GM12801 (cell line): ENCODE results near the gene DENND1B.

Experiments used
- TF ChIP-seq, protein P1 (sequence below): IDR thresholded peaks from one replicate; pipeline ENCODE4 v1.5.1; 2011; ENCODE audit warnings: control low read depth; ENCODE audit not compliant: insufficient read length; ENCODE audit errors: extremely low read depth

Gene DENND1B, protein sequence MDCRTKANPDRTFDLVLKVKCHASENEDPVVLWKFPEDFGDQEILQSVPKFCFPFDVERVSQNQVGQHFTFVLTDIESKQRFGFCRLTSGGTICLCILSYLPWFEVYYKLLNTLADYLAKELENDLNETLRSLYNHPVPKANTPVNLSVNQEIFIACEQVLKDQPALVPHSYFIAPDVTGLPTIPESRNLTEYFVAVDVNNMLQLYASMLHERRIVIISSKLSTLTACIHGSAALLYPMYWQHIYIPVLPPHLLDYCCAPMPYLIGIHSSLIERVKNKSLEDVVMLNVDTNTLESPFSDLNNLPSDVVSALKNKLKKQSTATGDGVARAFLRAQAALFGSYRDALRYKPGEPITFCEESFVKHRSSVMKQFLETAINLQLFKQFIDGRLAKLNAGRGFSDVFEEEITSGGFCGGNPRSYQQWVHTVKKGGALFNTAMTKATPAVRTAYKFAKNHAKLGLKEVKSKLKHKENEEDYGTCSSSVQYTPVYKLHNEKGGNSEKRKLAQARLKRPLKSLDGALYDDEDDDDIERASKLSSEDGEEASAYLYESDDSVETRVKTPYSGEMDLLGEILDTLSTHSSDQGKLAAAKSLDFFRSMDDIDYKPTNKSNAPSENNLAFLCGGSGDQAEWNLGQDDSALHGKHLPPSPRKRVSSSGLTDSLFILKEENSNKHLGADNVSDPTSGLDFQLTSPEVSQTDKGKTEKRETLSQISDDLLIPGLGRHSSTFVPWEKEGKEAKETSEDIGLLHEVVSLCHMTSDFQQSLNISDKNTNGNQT

DNA sequence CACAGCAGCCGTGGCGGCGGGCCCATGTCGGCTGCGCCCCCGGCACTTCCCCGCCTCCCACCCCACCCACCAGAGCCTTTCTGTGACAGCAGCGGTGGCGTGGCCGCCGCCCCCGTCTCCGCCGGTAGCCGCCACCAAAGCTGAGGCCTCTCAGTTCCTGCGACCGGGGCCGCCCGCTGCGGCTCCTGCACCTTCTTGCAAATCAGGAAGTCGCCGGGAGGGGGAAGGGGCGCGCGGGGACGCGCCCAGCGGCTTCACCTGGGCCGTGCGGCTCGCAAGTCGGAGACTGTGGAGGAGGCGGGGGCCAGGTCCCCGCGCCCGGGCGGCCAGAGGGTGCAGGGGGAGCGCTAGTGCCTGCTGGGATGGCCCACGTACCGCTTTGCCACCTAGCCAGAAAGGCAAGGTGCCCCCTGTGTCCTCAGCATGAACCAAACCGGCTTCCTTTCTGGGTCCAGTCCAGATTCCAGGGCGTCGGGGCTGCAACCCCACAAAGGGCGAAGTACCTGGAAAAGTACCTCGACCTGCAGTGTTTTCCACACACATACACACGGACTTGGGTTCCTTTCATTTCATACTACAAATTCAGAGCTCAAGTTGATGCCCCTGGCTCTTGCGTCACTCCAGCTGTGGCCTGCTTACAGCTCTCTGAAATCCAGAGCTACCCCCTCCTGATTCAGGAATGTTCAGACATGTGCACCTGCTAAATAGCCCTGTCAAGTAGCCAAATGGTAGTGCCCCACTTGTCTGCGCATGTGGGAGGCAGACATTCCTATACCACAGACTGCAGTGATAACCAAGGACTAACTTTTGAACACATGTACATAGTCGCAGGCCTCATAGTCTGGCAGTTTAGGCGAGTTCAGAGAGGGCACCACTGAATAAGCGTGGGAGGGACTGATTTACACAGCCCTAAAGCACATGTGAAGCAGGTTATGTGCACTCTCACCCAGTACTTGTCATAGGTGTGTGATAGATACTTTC lies at the start of gene DENND1B:
Gene DENND1B (minus strand): TSS at position 199 of the 981 bp plus-strand sequence. CDS start 325 bp downstream, outside the sequence.
- TF ChIP-seq, protein P1, sequence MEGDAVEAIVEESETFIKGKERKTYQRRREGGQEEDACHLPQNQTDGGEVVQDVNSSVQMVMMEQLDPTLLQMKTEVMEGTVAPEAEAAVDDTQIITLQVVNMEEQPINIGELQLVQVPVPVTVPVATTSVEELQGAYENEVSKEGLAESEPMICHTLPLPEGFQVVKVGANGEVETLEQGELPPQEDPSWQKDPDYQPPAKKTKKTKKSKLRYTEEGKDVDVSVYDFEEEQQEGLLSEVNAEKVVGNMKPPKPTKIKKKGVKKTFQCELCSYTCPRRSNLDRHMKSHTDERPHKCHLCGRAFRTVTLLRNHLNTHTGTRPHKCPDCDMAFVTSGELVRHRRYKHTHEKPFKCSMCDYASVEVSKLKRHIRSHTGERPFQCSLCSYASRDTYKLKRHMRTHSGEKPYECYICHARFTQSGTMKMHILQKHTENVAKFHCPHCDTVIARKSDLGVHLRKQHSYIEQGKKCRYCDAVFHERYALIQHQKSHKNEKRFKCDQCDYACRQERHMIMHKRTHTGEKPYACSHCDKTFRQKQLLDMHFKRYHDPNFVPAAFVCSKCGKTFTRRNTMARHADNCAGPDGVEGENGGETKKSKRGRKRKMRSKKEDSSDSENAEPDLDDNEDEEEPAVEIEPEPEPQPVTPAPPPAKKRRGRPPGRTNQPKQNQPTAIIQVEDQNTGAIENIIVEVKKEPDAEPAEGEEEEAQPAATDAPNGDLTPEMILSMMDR, result no peak

DNA sequence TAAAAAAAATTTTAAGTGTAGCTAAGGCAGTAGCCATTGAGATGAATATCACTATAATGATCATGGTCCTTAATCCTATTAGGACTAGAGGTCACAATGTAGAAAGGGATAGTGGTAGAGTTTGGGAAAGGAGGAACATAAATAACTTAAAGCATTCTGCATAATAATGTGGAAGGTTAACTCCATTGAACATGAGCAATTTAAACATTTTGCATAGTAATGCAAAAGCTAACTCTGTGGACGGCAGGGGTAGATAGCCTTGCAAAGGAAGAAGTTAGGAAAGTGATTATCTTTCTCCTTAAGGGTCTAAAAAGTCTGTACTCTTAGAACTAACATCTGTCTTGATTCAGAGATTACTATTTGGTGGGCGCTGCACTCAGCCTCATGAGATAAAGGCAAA lies 39.0 kb upstream of the DENND1B start:
- TF ChIP-seq, protein P1, result no peak

DNA sequence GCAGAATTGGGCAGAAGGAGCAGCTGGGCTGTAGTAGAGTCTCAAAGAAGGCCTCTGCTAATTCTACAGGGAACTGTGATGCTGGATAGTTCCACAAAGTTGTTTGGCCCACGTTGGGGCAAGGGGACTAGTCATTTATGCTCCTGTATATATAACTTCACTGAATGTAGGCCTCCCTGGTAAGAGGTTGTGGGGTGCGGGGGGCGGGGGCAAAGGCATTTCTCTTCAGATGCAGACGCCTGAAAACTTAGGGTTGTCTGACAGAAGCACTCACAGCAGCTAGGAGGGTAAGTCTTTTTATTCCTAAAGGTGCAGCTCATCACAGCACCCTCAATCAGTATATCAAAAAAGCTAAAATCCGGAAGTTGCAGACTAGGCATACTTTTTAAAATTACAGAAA lies 38.5 kb upstream of the DENND1B start:
- TF ChIP-seq, protein P1, result no peak

DNA sequence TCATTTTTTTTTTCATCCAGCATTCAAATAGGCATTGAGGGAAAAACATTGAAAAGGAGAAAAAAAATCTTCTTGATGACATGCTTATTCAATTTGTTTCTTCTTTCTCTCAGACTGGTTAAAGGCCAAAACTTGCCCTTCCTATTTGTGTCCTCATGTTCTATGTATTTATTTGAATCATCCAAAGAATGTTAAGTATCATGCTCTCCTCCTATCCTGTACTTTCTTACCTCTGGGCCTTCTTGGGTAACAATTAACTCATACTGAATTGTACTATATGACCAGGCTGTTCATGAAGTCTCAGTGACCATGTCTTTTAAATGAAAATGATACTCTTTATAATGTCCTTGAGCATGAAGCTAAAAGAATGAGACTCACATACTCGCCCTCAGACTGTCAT lies 36.5 kb upstream of the DENND1B start:
- TF ChIP-seq, protein P1, result no peak

DNA sequence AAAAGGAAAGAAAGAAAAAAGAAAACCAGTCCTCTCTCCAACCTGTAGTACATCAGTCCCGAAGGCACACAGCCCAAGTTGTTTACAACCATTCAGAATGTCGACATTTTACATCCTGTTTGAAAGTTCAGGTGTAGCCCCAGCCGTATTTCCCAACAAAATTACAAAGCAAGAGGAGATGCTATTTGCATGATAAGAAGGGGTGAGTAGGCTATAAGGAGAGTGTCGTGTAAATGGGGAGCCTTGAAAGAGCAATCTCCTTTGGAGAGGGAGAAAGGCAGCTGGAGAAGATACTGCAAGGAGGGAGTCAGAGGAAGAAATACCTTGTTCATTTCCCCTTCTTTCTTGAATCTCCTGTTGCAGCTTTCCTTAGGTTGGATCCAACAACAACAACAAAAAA lies 35.5 kb upstream of the DENND1B start:
- TF ChIP-seq, protein P1, result no peak

DNA sequence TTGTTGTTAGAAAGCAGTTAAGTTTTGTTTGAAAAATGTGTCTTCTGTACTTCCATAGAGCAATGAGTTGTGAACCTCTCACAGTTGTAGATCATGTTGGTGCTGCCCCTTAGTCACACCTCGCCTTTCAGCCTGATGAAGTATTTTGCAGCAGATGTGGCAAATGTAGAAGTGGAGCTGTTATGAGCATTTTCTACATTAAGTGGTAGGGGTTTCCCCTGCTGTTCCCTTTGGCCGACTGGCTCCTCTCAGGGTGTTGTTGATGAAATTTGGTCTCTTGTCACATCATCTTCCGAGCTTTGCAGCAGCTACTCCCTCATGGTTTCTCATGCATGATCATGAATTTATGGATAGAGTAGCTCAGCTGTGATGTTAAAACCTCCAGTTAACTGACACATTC lies 33.6 kb upstream of the DENND1B start:
- TF ChIP-seq, protein P1, result no peak
